Endothelial cell of umbilical vein (primary cell): ENCODE results near the gene SOCS7. TPM values are rescaled to one million over a fixed set of nuclear protein-coding genes. Genes with fewer than 3 reads are reported as not detected.

Experiments used
- BruUV-seq: library from RNA; stranded (reverse); fragments of 400-500 nt; replicated peaks from 2 replicates; lab custom pipeline; 2021; lab: Mats Ljungman, UMichigan
- CTCF ChIA-PET: fragments of 300-600, 350-600 bp; sonication (Branson Sonifier 250); formaldehyde crosslinking; loops from one replicate; lab custom pipeline; 2021; ENCODE audit warnings: antibody characterized with exemption, inconsistent platforms; lab: Charles Lee
- POLR2A ChIA-PET: fragments of 300-600, 350-600 bp; sonication (Branson Sonifier 250); formaldehyde crosslinking; loops from one replicate; lab custom pipeline; 2021; ENCODE audit warnings: antibody characterized with exemption, inconsistent platforms; lab: Charles Lee
- DNase-seq: peaks from one replicate; pipeline ENCODE4 v3.0.0-alpha.2; 2011; ENCODE audit warnings: low read depth, low spot score
- FAIRE-seq: peaks from 2 replicates; lab custom pipeline; 2011; peaks lifted over from hg19 to GRCh38; lab: Jason Lieb, UNC
- H2AFZ ChIP-seq: 2 replicates; pipeline ENCODE4 v1.6.0; 2012; ENCODE audit warnings: low read depth, low read length, control low read depth, inconsistent platforms
- H3K27ac ChIP-seq: 2 replicates; pipeline ENCODE4 v1.5.1; 2011; ENCODE audit warnings: low read depth, mild to moderate bottlenecking, control low read depth, low read length, moderate library complexity; ENCODE audit not compliant: insufficient read depth
- H3K27me3 ChIP-seq, 2 experiments: 2 replicates each; pipeline versions ENCODE4 v1.6.0 to v1.6.1; 2011; ENCODE audit warnings: low read length in 2 of 2, mixed read lengths in 1 of 2; ENCODE audit not compliant: control insufficient read depth in 2 of 2, insufficient read depth in 2 of 2
- H3K36me3 ChIP-seq, 2 experiments: 2 replicates in 1 of 2; 3 replicates in 1 of 2; pipeline ENCODE4 v1.5.1; 2011; ENCODE audit warnings: low read length in 2 of 2, mild to moderate bottlenecking in 1 of 2, moderate library complexity in 1 of 2; ENCODE audit not compliant: control insufficient read depth in 2 of 2, insufficient read depth in 2 of 2; ENCODE audit errors: extremely low read depth in 1 of 2
- H3K4me1 ChIP-seq: 3 replicates; pipeline ENCODE4 v1.5.1; 2011; ENCODE audit warnings: mild to moderate bottlenecking, low read length; ENCODE audit not compliant: control insufficient read depth, insufficient read depth; ENCODE audit errors: extremely low read depth
- H3K4me2 ChIP-seq: 2 replicates; pipeline ENCODE4 v1.6.1; 2011; ENCODE audit warnings: low read length, control low read depth, mixed read lengths; ENCODE audit not compliant: insufficient read depth
- H3K4me3 ChIP-seq, 3 experiments: fragments of 200-600 bp in 1 of 3; sonication (generic), shearing (Covaris generic) in 1 of 3; replicated peaks in 1 of 3; 2 replicates each; pipeline ENCODE4 v1.5.1; 2011 to 2016; ENCODE audit warnings: control low read depth in 3 of 3, low read length in 3 of 3, mild to moderate bottlenecking in 2 of 3, inconsistent platforms in 1 of 3, low read depth in 1 of 3, moderate library complexity in 1 of 3; ENCODE audit not compliant: insufficient read depth in 1 of 3
- H3K79me2 ChIP-seq: 2 replicates; pipeline ENCODE4 v1.6.0; 2012; ENCODE audit warnings: low read length, inconsistent platforms; ENCODE audit not compliant: control insufficient read depth, insufficient read depth
- H3K9ac ChIP-seq: replicated peaks from 2 replicates; pipeline ENCODE3; 2011; ENCODE audit warnings: low read length, control low read depth; ENCODE audit not compliant: insufficient read depth; ENCODE audit errors: extremely low read depth
- H3K9me1 ChIP-seq: replicated peaks from 3 replicates; pipeline ENCODE4 v1.6.0; 2011; ENCODE audit warnings: mild to moderate bottlenecking, low read length; ENCODE audit not compliant: control insufficient read depth, insufficient read depth; ENCODE audit errors: extremely low read depth
- H3K9me3 ChIP-seq: replicated peaks from 2 replicates; pipeline ENCODE4 v1.5.1; 2012; ENCODE audit warnings: low read length, inconsistent platforms; ENCODE audit not compliant: control insufficient read depth, insufficient read depth
- H4K20me1 ChIP-seq: replicated peaks from 2 replicates; pipeline ENCODE3; 2011; ENCODE audit warnings: mild to moderate bottlenecking, low read length; ENCODE audit not compliant: control insufficient read depth, insufficient read depth; ENCODE audit errors: extremely low read depth
- EZH2 ChIP-seq: IDR thresholded peaks from 2 replicates; pipeline ENCODE4 v1.6.1; 2012; ENCODE audit warnings: borderline replicate concordance, low read depth, mild to moderate bottlenecking, moderate library complexity, low read length, inconsistent platforms; ENCODE audit not compliant: severe bottlenecking
- FOS ChIP-seq: IDR thresholded peaks from 2 replicates; pipeline ENCODE4 v1.6.1; 2011; ENCODE audit warnings: mild to moderate bottlenecking, low read length, moderate library complexity, borderline replicate concordance; ENCODE audit not compliant: insufficient read depth
- GATA2 ChIP-seq: IDR thresholded peaks from 2 replicates; pipeline ENCODE4 v1.7.0; 2011; ENCODE audit warnings: low read depth, mild to moderate bottlenecking, moderate library complexity, mixed read lengths, low read length; ENCODE audit not compliant: insufficient read length, insufficient read depth
- JUN ChIP-seq: IDR thresholded peaks from 2 replicates; pipeline ENCODE4 v1.6.1; 2011; ENCODE audit warnings: borderline replicate concordance, low read depth; ENCODE audit not compliant: insufficient read length, insufficient read depth
- MYC ChIP-seq: IDR thresholded peaks from one replicate; pipeline ENCODE4 v1.6.1; 2011; ENCODE audit warnings: mild to moderate bottlenecking, low read depth, low read length
- POLR2A ChIP-seq: IDR thresholded peaks from 2 replicates; pipeline ENCODE4 v1.6.1; 2012; ENCODE audit warnings: low read depth, mild to moderate bottlenecking, control low read depth, low read length
- POLR2AphosphoS5 ChIP-seq: IDR thresholded peaks from 2 replicates; pipeline ENCODE4 v1.6.1; 2012; ENCODE audit warnings: low read depth, mild to moderate bottlenecking, control low read depth, low read length, moderate library complexity; ENCODE audit not compliant: insufficient read depth
- dilution Hi-C: fragments of 300-500 bp; cut with MboI; formaldehyde crosslinking; loops from one replicate; pipeline ENCODE4 v1.15.0; 2019; ENCODE audit warnings: low sequenced_read_pairs; ENCODE audit not compliant: extremely low pct_ligation_motif_present
- intact Hi-C: fragments of 100-400 bp; cut with micrococcal nuclease; formaldehyde crosslinking; loops from one replicate; pipeline ENCODE4 v1.10.0; 2022
- polyA plus RNA-seq, 4 experiments: library from polyadenylated mRNA; depleted of rRNA in 3 of 4; stranded (reverse) in 3 of 4; unstranded in 1 of 4; fragments of >200 nt; gene quantifications; 2 replicates each; pipeline versions ENCODE4 v1.2.1 to v1.2.3, GENCODE V29; 2011 to 2012; ENCODE audit warnings: missing spikeins in 1 of 4
- total RNA-seq: library from RNA; stranded (reverse); gene quantifications from 2 replicates; pipeline ENCODE4 v1.2.3, GENCODE V29; 2021
- TF ChIP-seq, protein P1 (sequence below), 2 donors: IDR thresholded peaks; 1 replicate in 1 of 2; 2 replicates in 1 of 2; pipeline ENCODE4 v1.5.1; 2011; ENCODE audit warnings: low read length in 2 of 2, mild to moderate bottlenecking in 2 of 2, moderate library complexity in 2 of 2, control low read depth in 1 of 2, inconsistent platforms in 1 of 2, low read depth in 1 of 2; ENCODE audit not compliant: insufficient read depth in 1 of 2; ENCODE audit errors: extremely low read depth in 1 of 2
- TF ChIP-seq, protein P2 (sequence below): IDR thresholded peaks from 2 replicates; pipeline ENCODE4 v1.6.1; 2011; ENCODE audit not compliant: insufficient read depth, insufficient read length

The SOCS7 gene
- total and polyA plus RNA-seq, 2 donors (not counting 3 experiments of a cell fraction or from before 2014, with no cell fraction given): 5.9 to 10.4 TPM

DNA sequence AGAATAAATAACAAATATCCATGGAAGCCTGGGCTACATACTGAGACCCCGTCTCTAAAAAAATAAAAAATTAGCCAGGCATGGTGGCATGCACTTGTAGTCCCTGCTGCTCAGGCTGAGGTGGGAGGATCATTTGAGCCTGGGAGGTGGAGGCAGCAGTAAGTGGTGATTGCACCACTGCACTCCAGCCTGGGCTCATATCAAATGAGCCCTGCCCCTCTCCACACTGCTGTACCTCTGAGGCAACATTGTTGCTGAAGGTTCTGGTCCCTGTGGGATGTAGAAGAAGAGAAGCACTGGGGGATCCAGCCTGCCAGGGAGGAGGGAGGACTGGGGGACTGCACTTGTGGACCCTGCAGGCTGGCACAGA is 65.2 kb downstream of the SOCS7 start:
- Histone ChIP-seq H3K4me2 (no peak overlapping the region), H3K27ac (no peak overlapping the region), H3K36me3 (no peaks in the 10 kb centered on the region), H3K4me1 (peaks cover 6% of the 10 kb centered on the region), H3K9ac (no peak overlapping the region), H3K9me1 (no peaks in the 10 kb centered on the region), H3K9me3 (no peaks in the 10 kb centered on the region), H3K4me3 (no peak overlapping the region), H3K79me2 (no peaks in the 10 kb centered on the region), H2AFZ (no peak overlapping the region), H3K27me3 (peaks cover 20 to 22% of the 10 kb centered on the region in 2 experiments), H4K20me1 (no peaks in the 10 kb centered on the region)
- intact Hi-C loops (no loop called here), dilution Hi-C loops (no loop called here)
- BruUV-seq: no TSS peak
- ChIA-PET POLR2A (no interaction called here), CTCF (interaction anchor here (0.6 to 9.7 kb wide), 3 partner anchors 68 to 92 kb away, joined by 4 to 96 read pairs (median 7); no protein-coding TSS in a partner anchor)
- FAIRE-seq (no peak), DNase-seq (no peak)
- TF ChIP-seq JUN: no peak
- TF ChIP-seq POLR2AphosphoS5: no peak

DNA sequence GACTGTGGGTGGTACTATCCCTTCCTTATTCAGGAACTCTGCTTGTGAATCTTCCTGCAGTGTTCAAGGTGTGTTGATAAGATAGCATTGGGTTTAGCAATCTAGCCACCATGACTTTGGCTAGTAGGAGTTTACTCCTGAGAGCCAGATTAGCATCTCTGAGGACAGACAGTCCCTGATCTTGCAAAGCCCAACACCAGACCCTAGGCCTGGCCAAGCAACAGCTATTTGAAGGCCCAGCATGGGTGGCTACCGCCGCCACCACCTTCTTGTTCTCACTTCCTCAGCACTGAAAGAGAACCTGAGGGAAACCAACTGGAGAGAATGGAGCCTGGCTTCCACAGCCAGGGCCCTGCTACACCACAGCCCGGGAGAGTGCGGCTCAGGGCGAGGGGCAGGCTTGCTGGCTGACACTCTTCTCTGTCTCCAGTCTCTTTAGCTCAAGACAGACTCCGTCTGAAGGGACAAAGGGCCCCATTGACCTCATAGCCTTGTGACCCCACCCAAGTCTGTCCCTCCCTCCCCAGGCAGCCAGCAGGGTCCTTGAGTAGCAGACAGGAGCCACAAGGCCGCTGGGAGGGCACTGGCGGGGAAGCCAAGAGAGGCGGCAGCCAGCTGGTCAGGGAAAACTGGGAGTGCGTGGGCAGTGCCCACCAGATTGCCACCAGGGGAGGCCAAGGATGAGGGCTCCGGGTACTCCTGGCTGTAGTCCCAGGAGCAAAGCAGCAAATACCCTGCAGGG is 65.7 kb downstream of the SOCS7 start:
- Histone ChIP-seq H3K27ac (no peak overlapping the region), H3K36me3 (no peaks in the 10 kb centered on the region), H3K9me1 (no peaks in the 10 kb centered on the region), H3K9me3 (no peaks in the 10 kb centered on the region), H3K4me3 (no peak overlapping the region), H4K20me1 (no peaks in the 10 kb centered on the region), H2AFZ (no peak overlapping the region), H3K27me3 (peaks cover 20 to 22% of the 10 kb centered on the region in 2 experiments), H3K9ac (no peak overlapping the region), H3K79me2 (no peaks in the 10 kb centered on the region), H3K4me1 (peaks cover 6% of the 10 kb centered on the region), H3K4me2 (no peak overlapping the region)
- ChIA-PET CTCF (interaction anchor here (0.6 to 9.7 kb wide), 3 partner anchors 68 to 92 kb away, joined by 4 to 96 read pairs (median 7); no protein-coding TSS in a partner anchor), POLR2A (no interaction called here)
- no peak for TF ChIP-seq FOS
- TF ChIP-seq POLR2A: no peak
- no peak for TF ChIP-seq POLR2AphosphoS5
- TF ChIP-seq EZH2: no peak
- TF ChIP-seq, protein P1, sequence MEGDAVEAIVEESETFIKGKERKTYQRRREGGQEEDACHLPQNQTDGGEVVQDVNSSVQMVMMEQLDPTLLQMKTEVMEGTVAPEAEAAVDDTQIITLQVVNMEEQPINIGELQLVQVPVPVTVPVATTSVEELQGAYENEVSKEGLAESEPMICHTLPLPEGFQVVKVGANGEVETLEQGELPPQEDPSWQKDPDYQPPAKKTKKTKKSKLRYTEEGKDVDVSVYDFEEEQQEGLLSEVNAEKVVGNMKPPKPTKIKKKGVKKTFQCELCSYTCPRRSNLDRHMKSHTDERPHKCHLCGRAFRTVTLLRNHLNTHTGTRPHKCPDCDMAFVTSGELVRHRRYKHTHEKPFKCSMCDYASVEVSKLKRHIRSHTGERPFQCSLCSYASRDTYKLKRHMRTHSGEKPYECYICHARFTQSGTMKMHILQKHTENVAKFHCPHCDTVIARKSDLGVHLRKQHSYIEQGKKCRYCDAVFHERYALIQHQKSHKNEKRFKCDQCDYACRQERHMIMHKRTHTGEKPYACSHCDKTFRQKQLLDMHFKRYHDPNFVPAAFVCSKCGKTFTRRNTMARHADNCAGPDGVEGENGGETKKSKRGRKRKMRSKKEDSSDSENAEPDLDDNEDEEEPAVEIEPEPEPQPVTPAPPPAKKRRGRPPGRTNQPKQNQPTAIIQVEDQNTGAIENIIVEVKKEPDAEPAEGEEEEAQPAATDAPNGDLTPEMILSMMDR (IDR thresholded peaks at IDR 0.05; ENCODE audit: extremely low read depth in 1 of 2, insufficient read depth in 1 of 2, low read depth in 1 of 2, low read length in 2 of 2): no peak
- TF ChIP-seq MYC: no peak
- TF ChIP-seq, protein P2, sequence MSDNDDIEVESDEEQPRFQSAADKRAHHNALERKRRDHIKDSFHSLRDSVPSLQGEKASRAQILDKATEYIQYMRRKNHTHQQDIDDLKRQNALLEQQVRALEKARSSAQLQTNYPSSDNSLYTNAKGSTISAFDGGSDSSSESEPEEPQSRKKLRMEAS: no peak
- TF ChIP-seq JUN: no peak
- no peak for TF ChIP-seq GATA2
- intact Hi-C loops (no loop called here), dilution Hi-C loops (no loop called here)
- no TSS peak for BruUV-seq
- DNase-seq (no peak), FAIRE-seq (no peak)
